HK-2 (cell line): Measurements from ENCODE around the gene NRDE2.
"Not testable (repeated sequence)": the region's sequence is repeated elsewhere in the genome, so short reads cannot be mapped to it uniquely, and the experiment has no call there.

Experiments
- DNase-seq: peaks from one replicate; pipeline ENCODE4 v3.0.0-alpha.2; 2018; ENCODE audit not compliant: unreplicated experiment

The NRDE2 gene

GRCh38 chr14:90344331-90345238, 12.8 kb upstream of the NRDE2 start:
- DNase-seq: no peak

- no peak for DNase-seq
Observed at GRCh38 chr14:90342327-90342726, 10.6 kb upstream of the NRDE2 start.

GRCh38 chr14:90341784-90342183, 10.0 kb upstream of the NRDE2 start:
- no peak for DNase-seq

- not testable (repeated sequence) for DNase-seq
Observed at GRCh38 chr14:90341232-90341631, 9.5 kb upstream of the NRDE2 start.

GRCh38 chr14:90336985-90337384, 5.2 kb upstream of the NRDE2 start:
- no peak for DNase-seq

GRCh38 chr14:90336401-90336800, 4.7 kb upstream of the NRDE2 start:
- no peak for DNase-seq

GRCh38 chr14:90332271-90332584, 487 bp upstream of the NRDE2 start:
- DNase-seq: no peak

GRCh38 chr14:90330203-90331196, 1.2 kb downstream of the NRDE2 start:
- no peak for DNase-seq

GRCh38 chr14:90321891-90322290, 9.8 kb downstream of the NRDE2 start:
- DNase-seq: no peak

- no peak for DNase-seq
Observed at GRCh38 chr14:90319634-90320541, 11.9 kb downstream of the NRDE2 start.

- no peak for DNase-seq
Observed at GRCh38 chr14:90319173-90319572, 12.6 kb downstream of the NRDE2 start.

GRCh38 chr14:90318016-90318415, 13.7 kb downstream of the NRDE2 start:
- DNase-seq: no peak

- DNase-seq: no peak
Observed at GRCh38 chr14:90317286-90317685, 14.5 kb downstream of the NRDE2 start.

GRCh38 chr14:90308561-90308960, 23.2 kb downstream of the NRDE2 start:
- DNase-seq: no peak

GRCh38 chr14:90305176-90305601, 26.6 kb downstream of the NRDE2 start:
- DNase-seq: no peak

- DNase-seq: no peak
Observed at GRCh38 chr14:90304502-90304901, 27.2 kb downstream of the NRDE2 start.

- DNase-seq: no peak
Observed at GRCh38 chr14:90303473-90303872, 28.3 kb downstream of the NRDE2 start.

- no peak for DNase-seq
Observed at GRCh38 chr14:90302529-90303303, 29.0 kb downstream of the NRDE2 start.

GRCh38 chr14:90301668-90302090, 30.1 kb downstream of the NRDE2 start:
- DNase-seq: no peak

- DNase-seq: no peak
Observed at GRCh38 chr14:90301122-90301521, 30.6 kb downstream of the NRDE2 start.

- no peak for DNase-seq
Observed at GRCh38 chr14:90300611-90301047, 31.1 kb downstream of the NRDE2 start.
